Right lung (tissue), 5 donors: Measurements from ENCODE around the gene AFG3L2. TPM values are rescaled to one million over a fixed set of nuclear protein-coding genes. Genes with fewer than 3 reads are reported as not detected.

ENCODE experiments used
- DNase-seq, 2 donors: peaks; one replicate each; pipeline ENCODE4 v3.0.0-alpha.2; 2013
- polyA plus RNA-seq, 5 donors: library from polyadenylated mRNA; unstranded; fragments of 120-200 nt; gene quantifications; one replicate each; pipeline versions ENCODE4 v1.2.1 to v1.2.3, GENCODE V29; 2013; ENCODE audit warnings: inconsistent platforms in 1 of 5, low replicate concordance in 1 of 5; ENCODE audit not compliant: insufficient read length in 5 of 5, insufficient read depth in 1 of 5

The AFG3L2 gene
- polyA plus RNA-seq, 5 donors = 37.3 to 44.4 (median 44.3) TPM

GRCh38 chr18:12362473-12363174 lies 14.4 kb downstream of the AFG3L2 start:
- no peak for DNase-seq

GRCh38 chr18:12361770-12362378 lies 15.2 kb downstream of the AFG3L2 start:
- no peak for DNase-seq

- DNase-seq = no peak
Observed at GRCh38 chr18:12359515-12359927, 17.5 kb downstream of the AFG3L2 start.

- no peak for DNase-seq
Observed at GRCh38 chr18:12352188-12352587, 24.8 kb downstream of the AFG3L2 start.

- no peak for DNase-seq
Observed at GRCh38 chr18:12347895-12348294, 29.1 kb downstream of the AFG3L2 start.

- no peak for DNase-seq
Observed at GRCh38 chr18:12346240-12346565, 30.8 kb downstream of the AFG3L2 start.

- no peak for DNase-seq
Observed at GRCh38 chr18:12345491-12346239, 31.4 kb downstream of the AFG3L2 start.

- DNase-seq = no peak
Observed at GRCh38 chr18:12342661-12343060, 34.4 kb downstream of the AFG3L2 start.

- no peak for DNase-seq
Observed at GRCh38 chr18:12340945-12341660, 35.9 kb downstream of the AFG3L2 start.

GRCh38 chr18:12338382-12338781 lies 38.6 kb downstream of the AFG3L2 start:
- no peak for DNase-seq

- no peak for DNase-seq
Observed at GRCh38 chr18:12336887-12337286, 40.1 kb downstream of the AFG3L2 start.

GRCh38 chr18:12336171-12336613 lies 40.8 kb downstream of the AFG3L2 start:
- DNase-seq = no peak

GRCh38 chr18:12335503-12335902 lies 41.5 kb downstream of the AFG3L2 start:
- DNase-seq = no peak

- no peak for DNase-seq
Observed at GRCh38 chr18:12334863-12335262, 42.2 kb downstream of the AFG3L2 start.

GRCh38 chr18:12334366-12334808 lies 42.6 kb downstream of the AFG3L2 start:
- DNase-seq = no peak

GRCh38 chr18:12333506-12334290 lies 43.3 kb downstream of the AFG3L2 start:
- no peak for DNase-seq

GRCh38 chr18:12330766-12331165 lies 46.3 kb downstream of the AFG3L2 start:
- DNase-seq = no peak

- DNase-seq = no peak
Observed at GRCh38 chr18:12329125-12329698, 47.8 kb downstream of the AFG3L2 start.

- no peak for DNase-seq
Observed at GRCh38 chr18:12328179-12328823, 48.7 kb downstream of the AFG3L2 start.

- no peak for DNase-seq
Observed at GRCh38 chr18:12327510-12328178, 49.4 kb downstream of the AFG3L2 start.
